ENCODE data around the gene MLEC.
"Not testable (repeated sequence)": the region's sequence is repeated elsewhere in the genome, so short reads cannot be mapped to it uniquely, and the experiment has no call there.

MLEC gene

GRCh38 chr12:120663741-120664140, 23.2 kb upstream of the MLEC start:
- DNase-seq, result no peak

GRCh38 chr12:120666571-120667390, 20.2 kb upstream of the MLEC start:
- no peak for DNase-seq

- DNase-seq, result no peak
These were observed 18.7 kb upstream of the MLEC start for GRCh38 chr12:120668091-120668867.

- no peak for DNase-seq
These were observed 17.8 kb upstream of the MLEC start for GRCh38 chr12:120668868-120669840.

GRCh38 chr12:120670237-120670636, 16.7 kb upstream of the MLEC start:
- DNase-seq, result not testable (repeated sequence)

GRCh38 chr12:120670667-120671066, 16.3 kb upstream of the MLEC start:
- no peak for DNase-seq

- no peak for DNase-seq
These were observed 12.8 kb upstream of the MLEC start for GRCh38 chr12:120674097-120674636.

GRCh38 chr12:120677765-120678473, 9.0 kb upstream of the MLEC start:
- peak in 1 of 5 donors; percentile 59 for DNase-seq

- DNase-seq, result peak in 1 of 5 donors; percentile 36
These were observed 8.4 kb upstream of the MLEC start for GRCh38 chr12:120678572-120678971.

GRCh38 chr12:120680165-120680738, 6.7 kb upstream of the MLEC start:
- no peak for DNase-seq

GRCh38 chr12:120684523-120684932, 2.4 kb upstream of the MLEC start:
- peak in 1 of 5 donors; percentile 55 for DNase-seq

- no peak for DNase-seq
These were observed 1.4 kb upstream of the MLEC start for GRCh38 chr12:120685522-120685921.

GRCh38 chr12:120686151-120686689, 729 bp upstream of the MLEC start:
- peak; percentile 96 to 99 (median 97) for DNase-seq

- DNase-seq, result peak in 2 of 5 donors; percentile 13 to 27
These were observed 785 bp downstream of the MLEC start for GRCh38 chr12:120687578-120688289.

GRCh38 chr12:120688527-120689071, 1.6 kb downstream of the MLEC start:
- DNase-seq, result no peak

- DNase-seq, result no peak
These were observed 2.6 kb downstream of the MLEC start for GRCh38 chr12:120689397-120690082.

- DNase-seq, result no peak
These were observed 3.1 kb downstream of the MLEC start for GRCh38 chr12:120690083-120690450.

GRCh38 chr12:120690978-120691377, 4.0 kb downstream of the MLEC start:
- DNase-seq, result no peak

GRCh38 chr12:120692524-120693033, 5.6 kb downstream of the MLEC start:
- no peak for DNase-seq

Data from T-helper 1 cell (primary cell).